DOHH2 (cell line): ENCODE data around the gene INPP4A.

Experiments
- EZH2phosphoT487 ChIP-seq: fragments of 200-600 bp; sonication (generic); IDR thresholded peaks from 2 replicates; pipeline ENCODE4 v1.6.1; 2017; ENCODE audit warnings: borderline replicate concordance, mild to moderate bottlenecking, antibody characterized with exemption, low read length, moderate library complexity, mixed read lengths
- TF ChIP-seq, protein P1 (sequence below): fragments of 200-600 bp; sonication (generic); IDR thresholded peaks from one replicate; pipeline ENCODE4 v1.5.1; 2014; ENCODE audit warnings: antibody characterized with exemption, mild to moderate bottlenecking, low read depth, low read length; ENCODE audit not compliant: poor library complexity, severe bottlenecking

DNA sequence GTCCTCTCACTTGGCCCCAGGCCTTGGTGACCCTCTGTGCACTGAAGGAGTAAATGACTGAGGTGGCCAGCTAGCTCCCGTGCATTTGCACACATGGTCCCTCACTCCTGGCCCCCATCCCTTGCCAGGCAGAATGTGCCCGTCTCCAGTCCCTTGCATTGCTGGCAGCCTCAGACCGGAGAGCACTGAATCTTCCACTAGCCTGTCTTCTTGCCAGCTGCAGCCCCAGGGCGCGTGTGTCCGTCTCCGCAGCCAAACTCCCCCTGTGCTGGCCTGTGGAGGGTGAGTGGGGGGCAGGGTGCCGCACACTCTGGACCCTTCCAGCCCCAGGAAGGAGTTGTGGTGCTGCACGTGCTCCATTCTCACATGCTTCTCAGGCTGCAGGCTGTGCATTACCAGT is 35.9 kb downstream of the INPP4A start:
- TF ChIP-seq EZH2phosphoT487: no peak
- TF ChIP-seq, protein P1, sequence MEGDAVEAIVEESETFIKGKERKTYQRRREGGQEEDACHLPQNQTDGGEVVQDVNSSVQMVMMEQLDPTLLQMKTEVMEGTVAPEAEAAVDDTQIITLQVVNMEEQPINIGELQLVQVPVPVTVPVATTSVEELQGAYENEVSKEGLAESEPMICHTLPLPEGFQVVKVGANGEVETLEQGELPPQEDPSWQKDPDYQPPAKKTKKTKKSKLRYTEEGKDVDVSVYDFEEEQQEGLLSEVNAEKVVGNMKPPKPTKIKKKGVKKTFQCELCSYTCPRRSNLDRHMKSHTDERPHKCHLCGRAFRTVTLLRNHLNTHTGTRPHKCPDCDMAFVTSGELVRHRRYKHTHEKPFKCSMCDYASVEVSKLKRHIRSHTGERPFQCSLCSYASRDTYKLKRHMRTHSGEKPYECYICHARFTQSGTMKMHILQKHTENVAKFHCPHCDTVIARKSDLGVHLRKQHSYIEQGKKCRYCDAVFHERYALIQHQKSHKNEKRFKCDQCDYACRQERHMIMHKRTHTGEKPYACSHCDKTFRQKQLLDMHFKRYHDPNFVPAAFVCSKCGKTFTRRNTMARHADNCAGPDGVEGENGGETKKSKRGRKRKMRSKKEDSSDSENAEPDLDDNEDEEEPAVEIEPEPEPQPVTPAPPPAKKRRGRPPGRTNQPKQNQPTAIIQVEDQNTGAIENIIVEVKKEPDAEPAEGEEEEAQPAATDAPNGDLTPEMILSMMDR: no peak
